Activated T-helper 1 cell treated with anti-CD3 and anti-CD28 coated beads, Interleukin-2, amount 50 U/mL, for 16 hours (primary cell): Measurements from ENCODE around the gene TMEM86B.

Source experiments
- DNase-seq, 2 donors: peaks; one replicate each; pipeline ENCODE4 v3.0.0-alpha.2; 2020; ENCODE audit warnings: low read depth in 1 of 2, low spot score in 1 of 2

Gene TMEM86B, protein sequence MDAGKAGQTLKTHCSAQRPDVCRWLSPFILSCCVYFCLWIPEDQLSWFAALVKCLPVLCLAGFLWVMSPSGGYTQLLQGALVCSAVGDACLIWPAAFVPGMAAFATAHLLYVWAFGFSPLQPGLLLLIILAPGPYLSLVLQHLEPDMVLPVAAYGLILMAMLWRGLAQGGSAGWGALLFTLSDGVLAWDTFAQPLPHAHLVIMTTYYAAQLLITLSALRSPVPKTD

DNA sequence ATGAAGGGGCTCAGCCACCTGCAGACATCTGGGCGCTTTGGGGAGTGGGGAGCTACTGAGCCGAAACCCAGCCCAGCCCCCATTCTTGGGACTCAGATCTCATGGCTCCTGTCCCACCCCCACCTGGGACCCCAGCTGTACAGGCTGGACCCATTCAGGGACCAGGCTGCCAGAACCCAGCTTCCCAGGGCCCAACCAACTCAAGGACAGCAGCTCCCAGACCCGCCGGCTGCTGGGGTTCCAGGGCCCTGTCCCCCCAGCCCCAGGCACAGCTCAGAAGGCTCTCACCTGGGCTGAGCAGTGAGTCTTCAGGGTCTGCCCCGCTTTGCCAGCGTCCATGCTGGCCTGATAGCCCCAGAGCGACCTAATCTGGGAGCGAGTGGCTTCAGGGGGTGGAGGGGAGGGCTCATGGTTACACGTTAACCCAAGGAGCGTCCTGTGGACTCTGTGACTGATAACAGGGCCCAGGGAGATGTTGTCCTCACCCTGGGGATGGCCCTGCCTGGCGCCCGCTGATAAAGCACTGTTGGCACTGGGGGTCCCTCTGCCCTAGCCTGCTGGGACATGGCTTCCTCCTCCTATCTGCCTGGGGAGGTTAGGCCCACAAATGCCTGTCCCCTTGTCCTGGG is at the start of gene TMEM86B:
TMEM86B (minus strand) TSS at position 361 of the 629 bp plus-strand sequence; CDS start at position 339, 22 bp downstream.
- no peak for DNase-seq

GRCh38 chr19:55277494-55277893 is 48.9 kb upstream of the TMEM86B start:
- DNase-seq = no peak

GRCh38 chr19:55276720-55277430 is 48.3 kb upstream of the TMEM86B start:
- no peak for DNase-seq

- no peak for DNase-seq
Observed at GRCh38 chr19:55275851-55276719, 47.5 kb upstream of the TMEM86B start.

GRCh38 chr19:55273978-55274707 is 45.6 kb upstream of the TMEM86B start:
- no peak for DNase-seq

DNA sequence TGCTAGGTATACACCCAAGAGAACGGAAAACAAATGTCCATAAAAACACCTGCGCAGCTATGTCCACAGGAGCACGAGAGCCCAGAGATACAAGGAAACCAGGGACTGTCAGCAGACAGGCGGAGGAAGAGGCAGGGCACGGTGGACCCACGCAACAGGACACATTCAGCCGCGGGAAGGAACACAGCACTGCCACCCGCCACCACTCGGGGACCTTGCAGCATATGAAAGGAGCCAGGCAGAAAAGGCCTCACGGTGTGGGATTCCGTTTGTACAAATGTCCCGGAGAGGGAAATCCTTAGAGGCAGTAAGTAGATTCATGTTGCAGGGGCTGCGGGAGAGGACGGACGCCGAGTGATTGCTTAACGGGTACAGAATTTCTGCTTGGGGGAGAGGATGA is 43.6 kb upstream of the TMEM86B start:
- DNase-seq = no peak

- DNase-seq = no peak
Observed at GRCh38 chr19:55270172-55270942, 41.8 kb upstream of the TMEM86B start.

- DNase-seq = no peak
Observed at GRCh38 chr19:55269299-55269698, 40.7 kb upstream of the TMEM86B start.

DNA sequence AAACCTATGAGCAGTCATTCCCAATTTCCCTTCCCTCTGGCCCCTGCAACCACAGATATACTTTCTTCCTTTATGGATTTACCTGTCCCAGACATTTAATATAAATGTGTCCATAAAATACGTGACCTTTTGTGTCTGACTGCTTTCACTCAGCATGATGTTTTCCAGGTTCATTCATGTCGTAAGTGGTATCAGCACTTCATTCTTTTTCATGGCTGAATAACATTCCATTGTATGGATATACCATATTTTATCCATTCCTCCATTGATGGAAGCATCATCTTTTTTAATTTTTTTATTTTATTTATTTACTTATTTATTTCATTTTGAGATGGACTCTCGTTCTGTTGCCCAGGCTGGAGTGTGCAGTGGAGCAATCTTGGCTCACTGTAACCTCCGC is 38.3 kb upstream of the TMEM86B start:
- DNase-seq = no peak

GRCh38 chr19:55266404-55266803 is 37.8 kb upstream of the TMEM86B start:
- no peak for DNase-seq

DNA sequence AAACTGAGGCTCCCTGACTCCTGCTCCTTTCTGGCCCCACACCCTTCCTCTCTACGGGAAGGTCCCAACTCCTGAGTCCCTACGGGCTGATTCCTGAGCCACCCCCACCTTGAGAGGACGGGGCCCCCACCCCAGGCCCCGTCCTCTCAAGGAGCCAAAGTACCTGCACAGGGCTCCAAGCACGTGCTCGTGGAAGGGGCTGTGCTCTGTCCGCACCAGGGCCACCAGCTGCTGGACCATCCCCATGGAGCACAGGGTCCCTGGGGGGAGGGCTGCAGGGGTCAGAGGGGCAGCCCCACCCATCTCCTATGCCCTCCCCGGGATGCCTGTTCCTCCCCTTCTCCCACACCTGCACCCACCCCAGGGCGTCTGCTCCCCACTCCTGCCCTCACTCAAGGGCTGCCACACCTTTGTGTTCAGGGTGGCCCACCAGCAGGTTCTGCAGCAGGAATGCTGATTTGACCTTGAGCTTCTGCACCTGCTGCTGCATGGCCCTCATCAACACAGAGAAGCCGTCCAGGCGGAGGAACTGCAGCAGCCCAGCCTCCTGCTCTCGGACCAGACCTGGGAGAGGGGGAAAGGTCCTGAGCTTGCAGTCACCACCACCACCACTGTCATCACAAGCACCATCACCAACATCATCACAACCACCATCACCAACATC is 37.3 kb upstream of the TMEM86B start:
- DNase-seq = no peak

DNA sequence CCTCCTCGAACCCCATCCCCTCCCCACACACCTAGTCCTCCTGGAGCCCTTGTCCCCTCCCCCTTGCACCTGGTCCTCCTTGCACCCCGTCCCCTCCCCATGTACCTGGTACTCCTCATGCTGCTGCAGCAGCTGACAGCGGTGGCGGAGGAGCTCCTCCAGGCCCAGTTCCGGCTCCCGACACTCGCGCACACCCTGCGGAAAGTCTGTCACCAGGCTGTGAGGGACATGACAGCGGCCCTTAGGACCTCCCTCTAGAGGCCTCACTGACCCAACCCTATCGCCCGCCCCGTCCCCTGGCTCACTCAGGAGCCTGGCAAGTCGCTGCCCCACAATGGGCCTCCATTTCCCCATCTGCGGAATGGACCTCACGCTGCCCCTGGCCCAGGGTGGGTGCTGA is 36.6 kb upstream of the TMEM86B start:
- no peak for DNase-seq

GRCh38 chr19:55264531-55264930 is 36.0 kb upstream of the TMEM86B start:
- DNase-seq = no peak

DNA sequence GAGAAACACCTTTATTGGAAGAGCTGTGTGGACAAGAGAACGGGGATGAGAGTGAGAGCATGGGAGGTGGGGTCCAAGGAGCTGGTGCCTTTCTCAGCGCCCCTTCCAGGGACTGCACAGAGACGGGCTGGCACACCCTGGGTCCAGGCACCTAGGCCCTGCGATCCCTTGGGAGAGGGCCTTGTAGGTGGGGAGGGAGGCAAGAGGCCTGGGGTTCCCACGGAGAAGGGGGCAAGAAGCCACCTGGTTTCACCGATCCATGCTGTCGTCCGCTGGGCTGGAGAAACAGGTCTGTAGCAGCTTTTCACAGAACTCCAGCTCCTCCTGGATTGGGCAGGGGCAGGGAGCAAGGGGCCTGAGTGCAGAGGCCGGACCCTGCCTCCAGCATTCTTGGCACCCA is 33.8 kb upstream of the TMEM86B start:
- no peak for DNase-seq

GRCh38 chr19:55261671-55262126 is 33.1 kb upstream of the TMEM86B start:
- DNase-seq = no peak

GRCh38 chr19:55259540-55260210 is 31.1 kb upstream of the TMEM86B start:
- DNase-seq = no peak

- peak; percentile 80 to 91 for DNase-seq
Observed at GRCh38 chr19:55258828-55259539, 30.4 kb upstream of the TMEM86B start, which contains the start of gene PPP6R1. TSS of gene PPP6R1 (minus strand) at chr19:55259017. CDS start at chr19:55247103, 11,914 bp downstream.

- peak in 1 of 2 donors; percentile 41 for DNase-seq
Observed at GRCh38 chr19:55258476-55258827, 29.9 kb upstream of the TMEM86B start.
